ENCODE measurements around the gene KLK12. TPM values are rescaled to one million over a fixed set of nuclear protein-coding genes. Genes with fewer than 3 reads are reported as not detected.

Gene KLK12
- total RNA-seq, 6 donors from 2014 or later = 0.54 to 2.0 TPM; not detected in 4

DNA sequence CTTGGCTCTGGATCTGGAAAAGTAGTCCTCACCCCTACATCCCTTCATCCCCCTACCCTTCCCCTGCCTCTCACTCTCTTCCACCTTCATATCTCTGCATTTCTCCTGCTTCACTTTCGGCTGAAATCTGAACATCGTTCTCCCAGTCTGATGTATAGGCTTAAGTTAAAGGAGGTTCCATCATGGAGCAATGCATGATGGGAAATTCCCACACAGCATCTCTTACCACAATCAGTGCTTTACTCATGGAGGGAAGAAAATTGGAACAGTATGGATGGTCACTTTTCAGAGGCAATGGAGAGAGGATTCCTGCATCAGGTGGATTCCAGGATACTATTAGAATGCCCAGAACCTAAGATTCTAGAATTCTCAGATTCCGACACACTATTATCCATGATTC, 27.3 kb downstream of the KLK12 start:
- DNase-seq (no peak), ATAC-seq (ENCODE audit: low FRiP score in 2 of 2) (no peak)
- TF ChIP-seq POLR2A (IDR thresholded peaks at IDR 0.05) (no peak), POLR2AphosphoS5 (IDR thresholded peaks at IDR 0.05) (no peak), EP300 (IDR thresholded peaks at IDR 0.05) (no peak)
- TF ChIP-seq, protein P1, sequence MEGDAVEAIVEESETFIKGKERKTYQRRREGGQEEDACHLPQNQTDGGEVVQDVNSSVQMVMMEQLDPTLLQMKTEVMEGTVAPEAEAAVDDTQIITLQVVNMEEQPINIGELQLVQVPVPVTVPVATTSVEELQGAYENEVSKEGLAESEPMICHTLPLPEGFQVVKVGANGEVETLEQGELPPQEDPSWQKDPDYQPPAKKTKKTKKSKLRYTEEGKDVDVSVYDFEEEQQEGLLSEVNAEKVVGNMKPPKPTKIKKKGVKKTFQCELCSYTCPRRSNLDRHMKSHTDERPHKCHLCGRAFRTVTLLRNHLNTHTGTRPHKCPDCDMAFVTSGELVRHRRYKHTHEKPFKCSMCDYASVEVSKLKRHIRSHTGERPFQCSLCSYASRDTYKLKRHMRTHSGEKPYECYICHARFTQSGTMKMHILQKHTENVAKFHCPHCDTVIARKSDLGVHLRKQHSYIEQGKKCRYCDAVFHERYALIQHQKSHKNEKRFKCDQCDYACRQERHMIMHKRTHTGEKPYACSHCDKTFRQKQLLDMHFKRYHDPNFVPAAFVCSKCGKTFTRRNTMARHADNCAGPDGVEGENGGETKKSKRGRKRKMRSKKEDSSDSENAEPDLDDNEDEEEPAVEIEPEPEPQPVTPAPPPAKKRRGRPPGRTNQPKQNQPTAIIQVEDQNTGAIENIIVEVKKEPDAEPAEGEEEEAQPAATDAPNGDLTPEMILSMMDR (IDR thresholded peaks at IDR 0.05) = no peak
- Histone ChIP-seq H3K27me3 (peaks cover 0 to 11% (median 2%) of the 10 kb centered on the region in 4 donors), H3K27ac (no peak overlapping the region), H3K9me3 (no peaks in the 10 kb centered on the region), H3K4me1 (peaks cover 0 to 4% (median 0%) of the 10 kb centered on the region in 4 donors), H3K4me3 (no peak overlapping the region), H3K36me3 (no peaks in the 10 kb centered on the region)
- WGBS, 2 donors = 80 to 86% methylated on average over 3 of the region's 3 CpGs

DNA sequence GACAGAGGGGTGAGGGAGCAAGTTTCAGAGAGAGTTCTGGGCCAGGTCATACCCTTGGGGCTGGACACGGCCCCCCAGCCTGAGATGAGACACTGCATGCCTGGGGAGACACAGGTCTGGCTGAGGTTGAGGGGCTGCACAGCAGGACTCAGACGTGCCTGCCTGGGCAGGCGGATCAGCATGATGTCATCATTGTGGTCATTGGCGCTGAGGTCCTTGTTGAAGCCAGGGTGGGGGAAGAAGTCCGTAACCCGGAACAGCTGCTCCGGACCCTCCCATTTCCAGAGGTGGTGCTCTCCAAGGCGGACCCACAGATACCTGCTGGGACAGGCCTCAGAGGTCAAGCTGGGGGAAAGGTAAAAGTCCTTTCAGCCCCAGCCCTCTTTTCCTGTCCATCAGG, 28.4 kb downstream of the KLK12 start:
- Histone ChIP-seq H3K4me3 (no peak overlapping the region), H3K4me1 (peaks cover 0 to 6% (median 0%) of the 10 kb centered on the region in 4 donors), H3K27ac (no peak overlapping the region), H3K36me3 (no peaks in the 10 kb centered on the region), H3K27me3 (peaks cover 0 to 21% (median 3%) of the 10 kb centered on the region in 4 donors), H3K9me3 (no peaks in the 10 kb centered on the region)
- WGBS, 2 donors = 51 to 63% methylated on average over 8 of the region's 8 CpGs
- TF ChIP-seq POLR2AphosphoS5 (IDR thresholded peaks at IDR 0.05) (no peak), POLR2A (IDR thresholded peaks at IDR 0.05) (no peak), EP300 (IDR thresholded peaks at IDR 0.05) (no peak)
- TF ChIP-seq, protein P1 (IDR thresholded peaks at IDR 0.05) = no peak
- DNase-seq (no peak), ATAC-seq (ENCODE audit: low FRiP score in 2 of 2) (no peak)

DNA sequence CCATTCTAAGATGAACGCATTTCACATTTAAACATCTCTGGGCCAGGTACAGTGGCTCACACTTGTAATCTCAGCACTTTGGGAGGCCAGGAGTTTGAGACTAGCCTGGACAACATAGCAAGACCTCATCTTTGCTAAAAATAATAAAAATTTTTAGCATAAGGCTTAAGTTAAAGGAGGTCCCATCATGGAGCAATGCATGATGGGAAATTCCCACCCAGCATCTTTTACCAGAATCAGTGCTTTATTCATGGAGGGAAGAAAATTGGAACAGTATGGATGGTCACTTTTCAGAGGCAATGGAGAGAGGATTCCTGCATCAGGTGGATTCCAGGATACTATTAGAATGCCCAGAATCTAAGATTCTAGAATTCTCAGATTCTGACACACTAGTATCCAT, 29.6 kb downstream of the KLK12 start:
- DNase-seq (no peak), ATAC-seq (ENCODE audit: low FRiP score in 2 of 2) (no peak)
- H3K9me3 ChIP-seq = no peaks in the 10 kb centered on the region
- TF ChIP-seq POLR2AphosphoS5 (IDR thresholded peaks at IDR 0.05) = no peak
- TF ChIP-seq, protein P1 (IDR thresholded peaks at IDR 0.05) = no peak
- TF ChIP-seq POLR2A (IDR thresholded peaks at IDR 0.05) = no peak
- no peak for TF ChIP-seq EP300 (IDR thresholded peaks at IDR 0.05)
- H3K36me3 ChIP-seq = no peaks in the 10 kb centered on the region
- 87 to 94% methylated on average over 1 of the region's 1 CpG for WGBS, 2 donors
- H3K4me3 ChIP-seq = no peak overlapping the region
- no peak overlapping the region for H3K27ac ChIP-seq
- H3K27me3 ChIP-seq = peaks cover 0 to 21% (median 3%) of the 10 kb centered on the region in 4 donors
- H3K4me1 ChIP-seq = peaks cover 0 to 6% (median 0%) of the 10 kb centered on the region in 4 donors

DNA sequence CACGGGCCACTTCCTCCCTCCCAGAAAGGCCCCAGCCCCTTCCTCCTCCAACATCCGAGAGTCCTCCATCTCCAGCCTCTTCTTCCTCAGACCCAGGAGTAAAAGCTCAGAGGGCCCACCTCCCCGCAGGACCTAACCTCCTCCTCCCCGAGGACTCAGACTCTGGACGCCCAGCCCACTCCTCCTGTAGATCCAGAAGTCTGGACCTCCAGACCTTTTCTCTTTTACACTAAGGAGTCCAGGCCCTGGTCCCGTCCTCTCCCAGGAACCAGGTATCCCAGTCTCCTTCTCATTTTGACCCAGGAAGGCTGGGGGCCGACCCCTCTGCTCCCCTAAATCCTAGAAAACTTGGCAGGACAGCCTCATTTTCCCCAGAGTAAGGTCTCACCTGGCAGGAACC, 31.5 kb downstream of the KLK12 start:
- Histone ChIP-seq H3K27ac (no peak overlapping the region), H3K9me3 (no peaks in the 10 kb centered on the region), H3K27me3 (peaks cover 0 to 21% (median 3%) of the 10 kb centered on the region in 4 donors), H3K36me3 (no peaks in the 10 kb centered on the region), H3K4me1 (peaks cover 0 to 6% (median 0%) of the 10 kb centered on the region in 4 donors), H3K4me3 (no peak overlapping the region)
- WGBS, 2 donors = 79 to 88% methylated on average over 5 to 7 of the region's 7 CpGs
- ATAC-seq (ENCODE audit: low FRiP score in 2 of 2) (no peak), DNase-seq (no peak)
- TF ChIP-seq, protein P1 (IDR thresholded peaks at IDR 0.05) = no peak
- TF ChIP-seq EP300 (IDR thresholded peaks at IDR 0.05) (no peak), POLR2A (IDR thresholded peaks at IDR 0.05) (no peak)

Data from upper lobe of left lung (tissue), 6 donors.